ENCODE measurements around the gene PTPRE.

DNA sequence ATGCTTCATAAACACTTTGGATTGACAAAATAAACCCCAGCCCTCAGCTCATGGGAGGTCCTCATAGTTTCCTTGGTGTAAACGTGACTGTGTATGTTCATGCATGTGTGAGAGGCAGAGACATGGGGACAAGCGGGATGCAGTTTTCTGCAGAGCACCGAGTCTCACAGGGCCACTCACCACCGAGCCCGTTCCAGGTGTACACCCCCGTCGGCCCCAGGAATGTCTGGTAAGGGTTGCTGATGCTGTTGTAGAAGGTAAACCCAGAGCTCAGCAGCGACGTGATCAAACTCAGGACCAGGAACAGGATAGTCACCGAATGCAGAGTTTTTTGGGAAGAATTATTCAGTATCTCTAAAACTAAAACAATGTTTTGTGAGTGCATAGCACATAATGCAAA is 23.4 kb upstream of the PTPRE start:
- TF ChIP-seq, protein P1, sequence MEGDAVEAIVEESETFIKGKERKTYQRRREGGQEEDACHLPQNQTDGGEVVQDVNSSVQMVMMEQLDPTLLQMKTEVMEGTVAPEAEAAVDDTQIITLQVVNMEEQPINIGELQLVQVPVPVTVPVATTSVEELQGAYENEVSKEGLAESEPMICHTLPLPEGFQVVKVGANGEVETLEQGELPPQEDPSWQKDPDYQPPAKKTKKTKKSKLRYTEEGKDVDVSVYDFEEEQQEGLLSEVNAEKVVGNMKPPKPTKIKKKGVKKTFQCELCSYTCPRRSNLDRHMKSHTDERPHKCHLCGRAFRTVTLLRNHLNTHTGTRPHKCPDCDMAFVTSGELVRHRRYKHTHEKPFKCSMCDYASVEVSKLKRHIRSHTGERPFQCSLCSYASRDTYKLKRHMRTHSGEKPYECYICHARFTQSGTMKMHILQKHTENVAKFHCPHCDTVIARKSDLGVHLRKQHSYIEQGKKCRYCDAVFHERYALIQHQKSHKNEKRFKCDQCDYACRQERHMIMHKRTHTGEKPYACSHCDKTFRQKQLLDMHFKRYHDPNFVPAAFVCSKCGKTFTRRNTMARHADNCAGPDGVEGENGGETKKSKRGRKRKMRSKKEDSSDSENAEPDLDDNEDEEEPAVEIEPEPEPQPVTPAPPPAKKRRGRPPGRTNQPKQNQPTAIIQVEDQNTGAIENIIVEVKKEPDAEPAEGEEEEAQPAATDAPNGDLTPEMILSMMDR (IDR thresholded peaks at IDR 0.05) = no peak
- no peak for TF ChIP-seq POLR2A (IDR thresholded peaks at IDR 0.05)

Measured in lower leg skin (tissue), 3 donors.